Memory B cell (primary cell): ENCODE measurements around the gene KCNK1.
"Not testable (repeated sequence)": the region's sequence is repeated elsewhere in the genome, so short reads cannot be mapped to it uniquely, and the experiment has no call there.

Source experiments
- ATAC-seq: fragments of 150-1000 bp; cut with Tn5 transposase; 2 replicates; pipeline ENCODE4 v1.10.0; 2021; ENCODE audit warnings: low read depth, mild to moderate bottlenecking, moderate library complexity
- DNase-seq, 2 donors: peaks; one replicate each; pipeline ENCODE4 v3.0.0; 2022; ENCODE audit warnings: low spot score in 2 of 2
- H3K27ac Mint-ChIP-seq: one replicate; pipeline ENCODE4 v1.8.0; 2022; ENCODE audit warnings: mild to moderate bottlenecking, moderate library complexity, mixed read lengths
- H3K27me3 Mint-ChIP-seq: one replicate; pipeline ENCODE4 v1.8.0; 2022; ENCODE audit warnings: mixed read lengths
- H3K36me3 Mint-ChIP-seq: one replicate; pipeline ENCODE4 v1.8.0; 2022; ENCODE audit warnings: mild to moderate bottlenecking, mixed read lengths
- H3K4me1 Mint-ChIP-seq: one replicate; pipeline ENCODE4 v1.8.0; 2022; ENCODE audit warnings: mixed read lengths
- H3K4me3 Mint-ChIP-seq: one replicate; pipeline ENCODE4 v1.8.0; 2022; ENCODE audit warnings: mild to moderate bottlenecking, moderate library complexity, mixed read lengths
- H3K9me3 Mint-ChIP-seq: one replicate; pipeline ENCODE4 v1.8.0; 2022; ENCODE audit warnings: mixed read lengths

The KCNK1 gene

GRCh38 chr1:233661376-233662159 lies 47.7 kb downstream of the KCNK1 start:
- no peak overlapping the region for H3K4me3 Mint-ChIP-seq
- ATAC-seq (no peak), DNase-seq (no peak)
- no peaks in the 10 kb centered on the region for H3K4me1 Mint-ChIP-seq
- peaks cover 2% of the 10 kb centered on the region for H3K9me3 Mint-ChIP-seq
- H3K27ac Mint-ChIP-seq: no peak overlapping the region
- no peaks in the 10 kb centered on the region for H3K27me3 Mint-ChIP-seq
- H3K36me3 Mint-ChIP-seq: no peaks in the 10 kb centered on the region

- Mint-ChIP-seq H3K4me1 (no peaks in the 10 kb centered on the region), H3K36me3 (no peaks in the 10 kb centered on the region), H3K4me3 (no peak overlapping the region), H3K27me3 (no peaks in the 10 kb centered on the region), H3K27ac (no peak overlapping the region), H3K9me3 (peaks cover 2% of the 10 kb centered on the region)
- DNase-seq (no peak), ATAC-seq (no peak)
Observed at GRCh38 chr1:233662575-233663304, 48.8 kb downstream of the KCNK1 start.

GRCh38 chr1:233664253-233664652 lies 50.3 kb downstream of the KCNK1 start:
- H3K27me3 Mint-ChIP-seq: no peaks in the 10 kb centered on the region
- DNase-seq (no peak), ATAC-seq (no peak)
- no peaks in the 10 kb centered on the region for H3K4me1 Mint-ChIP-seq
- no peak overlapping the region for H3K4me3 Mint-ChIP-seq
- peaks cover 2% of the 10 kb centered on the region for H3K9me3 Mint-ChIP-seq
- no peaks in the 10 kb centered on the region for H3K36me3 Mint-ChIP-seq
- no peak overlapping the region for H3K27ac Mint-ChIP-seq

GRCh38 chr1:233664804-233665574 lies 51.1 kb downstream of the KCNK1 start:
- Mint-ChIP-seq H3K27me3 (no peaks in the 10 kb centered on the region), H3K4me1 (no peaks in the 10 kb centered on the region), H3K36me3 (no peaks in the 10 kb centered on the region), H3K27ac (no peak overlapping the region), H3K9me3 (peaks cover 2% of the 10 kb centered on the region), H3K4me3 (no peak overlapping the region)
- DNase-seq (no peak), ATAC-seq (no peak)

GRCh38 chr1:233665575-233666270 lies 51.8 kb downstream of the KCNK1 start:
- no peak for ATAC-seq
- Mint-ChIP-seq H3K4me1 (no peaks in the 10 kb centered on the region), H3K36me3 (no peaks in the 10 kb centered on the region), H3K27me3 (peaks cover 1% of the 10 kb centered on the region), H3K27ac (no peak overlapping the region), H3K4me3 (no peak overlapping the region), H3K9me3 (peaks cover 3% of the 10 kb centered on the region)
- DNase-seq: no peak

GRCh38 chr1:233667741-233668140 lies 53.8 kb downstream of the KCNK1 start:
- no peaks in the 10 kb centered on the region for H3K36me3 Mint-ChIP-seq
- peaks cover 3% of the 10 kb centered on the region for H3K27me3 Mint-ChIP-seq
- peaks cover 3% of the 10 kb centered on the region for H3K9me3 Mint-ChIP-seq
- no peak overlapping the region for H3K27ac Mint-ChIP-seq
- no peaks in the 10 kb centered on the region for H3K4me1 Mint-ChIP-seq
- no peak for ATAC-seq
- no peak overlapping the region for H3K4me3 Mint-ChIP-seq
- no peak for DNase-seq

- Mint-ChIP-seq H3K4me3 (no peak overlapping the region), H3K27ac (no peak overlapping the region), H3K4me1 (no peaks in the 10 kb centered on the region), H3K36me3 (no peaks in the 10 kb centered on the region), H3K9me3 (peaks cover 3% of the 10 kb centered on the region), H3K27me3 (peaks cover 7% of the 10 kb centered on the region)
- ATAC-seq (no peak), DNase-seq (no peak)
Observed at GRCh38 chr1:233668146-233668724, 54.3 kb downstream of the KCNK1 start.

GRCh38 chr1:233668725-233669294 lies 54.9 kb downstream of the KCNK1 start:
- no peaks in the 10 kb centered on the region for H3K36me3 Mint-ChIP-seq
- peaks cover 8% of the 10 kb centered on the region for H3K27me3 Mint-ChIP-seq
- no peak overlapping the region for H3K27ac Mint-ChIP-seq
- no peak overlapping the region for H3K4me3 Mint-ChIP-seq
- ATAC-seq: no peak
- DNase-seq: no peak
- no peaks in the 10 kb centered on the region for H3K4me1 Mint-ChIP-seq
- H3K9me3 Mint-ChIP-seq: peaks cover 3% of the 10 kb centered on the region

GRCh38 chr1:233670363-233670762 lies 56.5 kb downstream of the KCNK1 start:
- not testable (repeated sequence) for H3K9me3 Mint-ChIP-seq, H3K27ac Mint-ChIP-seq, ATAC-seq, H3K4me1 Mint-ChIP-seq, H3K27me3 Mint-ChIP-seq, H3K36me3 Mint-ChIP-seq, DNase-seq, H3K4me3 Mint-ChIP-seq

GRCh38 chr1:233671286-233671685 lies 57.4 kb downstream of the KCNK1 start:
- no peak overlapping the region for H3K27ac Mint-ChIP-seq
- no peak for ATAC-seq
- H3K36me3 Mint-ChIP-seq: no peaks in the 10 kb centered on the region
- H3K4me1 Mint-ChIP-seq: no peaks in the 10 kb centered on the region
- DNase-seq: no peak
- peaks cover 8% of the 10 kb centered on the region for H3K27me3 Mint-ChIP-seq
- H3K4me3 Mint-ChIP-seq: no peak overlapping the region
- H3K9me3 Mint-ChIP-seq: peaks cover 2% of the 10 kb centered on the region

- no peaks in the 10 kb centered on the region for H3K36me3 Mint-ChIP-seq
- ATAC-seq: no peak
Observed at GRCh38 chr1:233672732-233673131, 58.8 kb downstream of the KCNK1 start.

GRCh38 chr1:233673261-233673946 lies 59.5 kb downstream of the KCNK1 start:
- H3K4me1 Mint-ChIP-seq: no peaks in the 10 kb centered on the region
- H3K27me3 Mint-ChIP-seq: peaks cover 8% of the 10 kb centered on the region
- no peak for DNase-seq
- no peak overlapping the region for H3K4me3 Mint-ChIP-seq
- no peaks in the 10 kb centered on the region for H3K36me3 Mint-ChIP-seq
- peaks cover 3% of the 10 kb centered on the region for H3K9me3 Mint-ChIP-seq
- no peak overlapping the region for H3K27ac Mint-ChIP-seq
- no peak for ATAC-seq

More at GRCh38 chr1:233672732-233673131, 58.8 kb downstream of the KCNK1 start:
- no peak overlapping the region for H3K4me3 Mint-ChIP-seq
- peaks cover 3% of the 10 kb centered on the region for H3K9me3 Mint-ChIP-seq
- H3K27me3 Mint-ChIP-seq: peaks cover 8% of the 10 kb centered on the region
- H3K4me1 Mint-ChIP-seq: no peaks in the 10 kb centered on the region
- no peak overlapping the region for H3K27ac Mint-ChIP-seq
- no peak for DNase-seq

GRCh38 chr1:233673947-233674431 lies 60.1 kb downstream of the KCNK1 start:
- no peak overlapping the region for H3K4me3 Mint-ChIP-seq
- H3K36me3 Mint-ChIP-seq: no peaks in the 10 kb centered on the region
- no peak for DNase-seq
- no peak for ATAC-seq
- H3K27me3 Mint-ChIP-seq: peaks cover 8% of the 10 kb centered on the region
- H3K9me3 Mint-ChIP-seq: peaks cover 3% of the 10 kb centered on the region
- H3K27ac Mint-ChIP-seq: no peak overlapping the region
- no peaks in the 10 kb centered on the region for H3K4me1 Mint-ChIP-seq
